Measurements from ENCODE around the gene CRYBB1.

DNA sequence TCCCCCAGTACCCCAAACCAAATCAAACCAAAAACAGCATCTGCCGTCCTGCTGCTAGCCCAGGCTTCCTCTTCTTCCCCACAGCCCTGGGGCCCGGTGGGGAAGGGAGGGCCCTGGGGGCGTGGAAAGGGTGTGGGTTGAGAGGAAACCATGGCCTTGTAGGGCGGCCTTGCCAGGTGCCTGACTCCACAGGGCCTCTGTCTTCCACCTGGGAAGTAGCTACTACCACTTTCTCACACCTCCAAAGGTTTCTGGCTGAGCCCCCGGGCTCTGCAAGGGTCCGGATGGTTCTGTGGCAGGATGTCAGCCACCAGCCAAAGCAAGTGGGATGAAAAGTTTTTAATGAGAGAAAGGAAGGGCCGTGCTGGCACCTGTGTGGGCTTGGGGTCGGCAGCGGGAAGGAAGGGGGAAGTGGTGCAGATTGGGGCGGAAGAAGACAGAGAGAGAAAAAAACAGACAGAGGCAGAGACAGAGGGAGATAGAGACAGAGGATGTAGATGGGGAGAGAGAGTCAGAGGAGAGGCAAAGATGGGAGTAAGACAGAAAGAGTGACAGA lies 38.4 kb downstream of the CRYBB1 start:
- TF ChIP-seq POLR2A (IDR thresholded peaks at IDR 0.05) = no peak
- TF ChIP-seq, protein P1, sequence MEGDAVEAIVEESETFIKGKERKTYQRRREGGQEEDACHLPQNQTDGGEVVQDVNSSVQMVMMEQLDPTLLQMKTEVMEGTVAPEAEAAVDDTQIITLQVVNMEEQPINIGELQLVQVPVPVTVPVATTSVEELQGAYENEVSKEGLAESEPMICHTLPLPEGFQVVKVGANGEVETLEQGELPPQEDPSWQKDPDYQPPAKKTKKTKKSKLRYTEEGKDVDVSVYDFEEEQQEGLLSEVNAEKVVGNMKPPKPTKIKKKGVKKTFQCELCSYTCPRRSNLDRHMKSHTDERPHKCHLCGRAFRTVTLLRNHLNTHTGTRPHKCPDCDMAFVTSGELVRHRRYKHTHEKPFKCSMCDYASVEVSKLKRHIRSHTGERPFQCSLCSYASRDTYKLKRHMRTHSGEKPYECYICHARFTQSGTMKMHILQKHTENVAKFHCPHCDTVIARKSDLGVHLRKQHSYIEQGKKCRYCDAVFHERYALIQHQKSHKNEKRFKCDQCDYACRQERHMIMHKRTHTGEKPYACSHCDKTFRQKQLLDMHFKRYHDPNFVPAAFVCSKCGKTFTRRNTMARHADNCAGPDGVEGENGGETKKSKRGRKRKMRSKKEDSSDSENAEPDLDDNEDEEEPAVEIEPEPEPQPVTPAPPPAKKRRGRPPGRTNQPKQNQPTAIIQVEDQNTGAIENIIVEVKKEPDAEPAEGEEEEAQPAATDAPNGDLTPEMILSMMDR (IDR thresholded peaks at IDR 0.05) = no peak

All from breast epithelium (tissue), 3 donors.